ENCODE data around the gene UPF2. TPM values are rescaled to one million over a fixed set of nuclear protein-coding genes. Genes with fewer than 3 reads are reported as not detected.

UPF2 gene
- total RNA-seq, 1 donor from 2014 or later = 11.3 TPM

DNA sequence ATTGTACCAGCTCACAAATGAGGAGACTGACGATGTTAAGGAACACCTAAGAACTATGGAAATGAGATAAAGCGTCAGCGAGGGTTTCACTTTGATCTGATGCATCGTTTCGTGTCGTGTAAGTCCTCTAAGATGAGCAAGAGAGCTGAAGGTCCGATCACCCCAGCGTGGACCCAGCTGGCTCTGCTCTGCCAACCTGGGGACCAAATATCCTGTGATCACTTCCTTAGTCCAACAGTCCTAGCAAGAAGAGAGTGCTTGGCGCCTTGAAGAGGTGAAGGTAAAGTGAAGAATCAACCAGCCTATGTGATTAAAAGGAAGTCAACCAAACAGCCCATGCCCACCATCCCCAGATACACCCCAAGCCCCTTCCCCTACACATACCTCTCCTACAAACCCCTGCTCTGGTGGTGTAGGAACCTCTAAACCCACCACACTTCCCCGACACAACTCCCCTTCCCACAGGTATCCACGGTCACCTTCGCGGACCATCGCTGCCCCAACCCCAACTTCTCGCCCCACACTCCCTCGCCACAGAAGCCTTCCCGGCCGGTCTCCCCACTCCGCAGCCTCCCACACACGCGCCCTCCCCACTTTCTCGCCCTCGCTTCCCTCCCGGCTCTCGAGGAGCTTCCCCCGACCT is 722 bp downstream of the UPF2 start:
- peak overlapping the region; percentile 99 for H3K4me3 ChIP-seq (ENCODE audit: low read depth, low read length)
- no peak for DNase-seq (ENCODE audit: low read depth)
- TF ChIP-seq, protein P1, sequence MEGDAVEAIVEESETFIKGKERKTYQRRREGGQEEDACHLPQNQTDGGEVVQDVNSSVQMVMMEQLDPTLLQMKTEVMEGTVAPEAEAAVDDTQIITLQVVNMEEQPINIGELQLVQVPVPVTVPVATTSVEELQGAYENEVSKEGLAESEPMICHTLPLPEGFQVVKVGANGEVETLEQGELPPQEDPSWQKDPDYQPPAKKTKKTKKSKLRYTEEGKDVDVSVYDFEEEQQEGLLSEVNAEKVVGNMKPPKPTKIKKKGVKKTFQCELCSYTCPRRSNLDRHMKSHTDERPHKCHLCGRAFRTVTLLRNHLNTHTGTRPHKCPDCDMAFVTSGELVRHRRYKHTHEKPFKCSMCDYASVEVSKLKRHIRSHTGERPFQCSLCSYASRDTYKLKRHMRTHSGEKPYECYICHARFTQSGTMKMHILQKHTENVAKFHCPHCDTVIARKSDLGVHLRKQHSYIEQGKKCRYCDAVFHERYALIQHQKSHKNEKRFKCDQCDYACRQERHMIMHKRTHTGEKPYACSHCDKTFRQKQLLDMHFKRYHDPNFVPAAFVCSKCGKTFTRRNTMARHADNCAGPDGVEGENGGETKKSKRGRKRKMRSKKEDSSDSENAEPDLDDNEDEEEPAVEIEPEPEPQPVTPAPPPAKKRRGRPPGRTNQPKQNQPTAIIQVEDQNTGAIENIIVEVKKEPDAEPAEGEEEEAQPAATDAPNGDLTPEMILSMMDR (conservative IDR thresholded peaks at IDR 0.05; ENCODE audit: low read depth, low read length) = no peak

GRCh38 chr10:12036073-12036655 is 6.4 kb downstream of the UPF2 start:
- no peak overlapping the region for H3K4me3 ChIP-seq (ENCODE audit: low read depth, low read length)
- DNase-seq (ENCODE audit: low read depth) = no peak
- TF ChIP-seq, protein P1 (conservative IDR thresholded peaks at IDR 0.05; ENCODE audit: low read depth, low read length) = no peak

- TF ChIP-seq, protein P1 (conservative IDR thresholded peaks at IDR 0.05; ENCODE audit: low read depth, low read length) = no peak
- no peak for DNase-seq (ENCODE audit: low read depth)
- H3K4me3 ChIP-seq (ENCODE audit: low read depth, low read length) = no peak overlapping the region
These were observed 11.2 kb downstream of the UPF2 start for GRCh38 chr10:12031404-12031803.

GRCh38 chr10:12027539-12027938 is 15.1 kb downstream of the UPF2 start:
- no peak for DNase-seq (ENCODE audit: low read depth)
- TF ChIP-seq, protein P1 (conservative IDR thresholded peaks at IDR 0.05; ENCODE audit: low read depth, low read length) = no peak
- no peak overlapping the region for H3K4me3 ChIP-seq (ENCODE audit: low read depth, low read length)

DNA sequence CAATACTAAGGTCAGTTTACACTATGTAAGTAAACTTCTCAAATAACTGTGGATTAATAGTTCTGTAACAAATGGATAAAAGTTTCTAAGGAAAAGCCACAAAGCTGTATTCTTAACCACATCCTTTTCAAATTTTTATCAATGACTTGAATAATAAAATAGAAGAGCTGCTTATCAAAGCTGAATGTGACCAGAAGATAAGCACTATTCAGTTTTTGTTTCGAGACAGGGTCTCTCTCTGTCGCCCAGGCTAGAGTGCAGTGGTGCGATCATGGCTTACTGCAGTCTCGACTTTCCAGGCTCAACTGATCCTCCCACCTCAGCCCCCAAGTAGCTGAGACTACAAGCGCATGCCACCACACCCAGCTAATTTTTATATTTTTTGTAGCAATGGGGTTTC is 17.0 kb downstream of the UPF2 start:
- no peak for DNase-seq (ENCODE audit: low read depth)
- TF ChIP-seq, protein P1 (conservative IDR thresholded peaks at IDR 0.05; ENCODE audit: low read depth, low read length) = no peak
- H3K4me3 ChIP-seq (ENCODE audit: low read depth, low read length) = no peak overlapping the region

GRCh38 chr10:12022580-12023257 is 19.9 kb downstream of the UPF2 start:
- TF ChIP-seq, protein P1 (conservative IDR thresholded peaks at IDR 0.05; ENCODE audit: low read depth, low read length) = no peak
- H3K4me3 ChIP-seq (ENCODE audit: low read depth, low read length) = no peak overlapping the region
- no peak for DNase-seq (ENCODE audit: low read depth)

All from epithelial cell of proximal tubule (primary cell).